ENCODE results near the gene MRM2. TPM values are rescaled to one million over a fixed set of nuclear protein-coding genes. Genes with fewer than 3 reads are reported as not detected.

Gene MRM2
- total RNA-seq, 1 experiment from 2014 or later = 32.1 TPM

DNA sequence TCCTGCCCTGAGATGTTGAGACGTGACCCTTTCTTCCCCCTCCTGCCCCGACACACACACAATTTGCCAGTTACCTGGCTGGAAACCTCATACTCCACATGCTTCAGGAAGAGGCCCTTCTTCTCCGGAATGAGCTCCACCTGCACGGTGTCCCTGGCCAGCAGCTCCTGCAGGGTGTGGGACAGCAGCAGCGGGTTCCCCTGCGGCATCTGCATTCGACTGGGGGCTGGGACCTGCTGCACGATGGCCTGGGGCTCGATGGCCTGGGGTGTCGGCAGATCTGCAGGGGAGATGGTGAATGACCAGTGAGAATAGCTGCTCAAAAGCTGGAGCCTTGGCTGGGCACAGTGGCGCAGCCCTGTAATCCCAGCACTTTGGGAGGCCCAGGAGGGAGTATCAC, 36.0 kb upstream of the MRM2 start:
- peaks cover 15% of the 10 kb centered on the region for H3K36me3 Mint-ChIP-seq (ENCODE audit: insufficient read depth, unreplicated experiment)
- BruUV-seq (replicated peaks) = no TSS peak
- POLR2A ChIA-PET = interaction anchor here (0.7 kb wide), 1 partner anchor 12 kb away, joined by 3 read pairs; no protein-coding TSS in a partner anchor

DNA sequence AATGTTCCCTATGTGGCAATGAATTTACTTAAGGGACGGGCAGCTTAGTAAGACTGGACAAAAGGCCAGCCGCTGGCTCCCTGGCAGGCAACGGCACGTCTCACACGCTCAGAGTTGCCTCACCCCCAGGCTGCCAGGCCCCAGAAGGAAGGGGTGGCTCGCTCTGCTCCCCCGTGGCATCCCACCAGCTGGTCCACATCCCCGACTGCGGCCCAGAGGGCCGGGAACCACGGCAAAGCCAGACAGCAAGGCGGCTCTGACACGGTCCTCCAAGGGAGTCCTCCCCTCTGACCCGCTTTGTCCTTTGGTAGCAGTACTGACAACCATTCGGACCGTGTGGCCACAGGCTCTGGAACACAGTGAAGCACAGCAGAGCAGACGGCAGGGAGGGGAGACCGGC, 34.1 kb upstream of the MRM2 start:
- H3K36me3 Mint-ChIP-seq (ENCODE audit: insufficient read depth, unreplicated experiment) = peaks cover 20% of the 10 kb centered on the region
- H3K9me3 Mint-ChIP-seq (ENCODE audit: unreplicated experiment) = no peaks in the 10 kb centered on the region
- H3K27ac Mint-ChIP-seq (ENCODE audit: low read depth, unreplicated experiment) = no peak overlapping the region
- no peaks in the 10 kb centered on the region for H3K4me1 Mint-ChIP-seq (ENCODE audit: insufficient read depth, unreplicated experiment)
- ChIA-PET POLR2A (interaction anchor here (0.6 kb wide), 1 partner anchor 54 kb away, joined by 3 read pairs; no protein-coding TSS in a partner anchor), CTCF (no interaction called here)
- DNase-seq (ENCODE audit: unreplicated experiment) = no peak
- H3K27me3 Mint-ChIP-seq (ENCODE audit: insufficient read depth, unreplicated experiment) = no peaks in the 10 kb centered on the region
- TF ChIP-seq, protein P1, sequence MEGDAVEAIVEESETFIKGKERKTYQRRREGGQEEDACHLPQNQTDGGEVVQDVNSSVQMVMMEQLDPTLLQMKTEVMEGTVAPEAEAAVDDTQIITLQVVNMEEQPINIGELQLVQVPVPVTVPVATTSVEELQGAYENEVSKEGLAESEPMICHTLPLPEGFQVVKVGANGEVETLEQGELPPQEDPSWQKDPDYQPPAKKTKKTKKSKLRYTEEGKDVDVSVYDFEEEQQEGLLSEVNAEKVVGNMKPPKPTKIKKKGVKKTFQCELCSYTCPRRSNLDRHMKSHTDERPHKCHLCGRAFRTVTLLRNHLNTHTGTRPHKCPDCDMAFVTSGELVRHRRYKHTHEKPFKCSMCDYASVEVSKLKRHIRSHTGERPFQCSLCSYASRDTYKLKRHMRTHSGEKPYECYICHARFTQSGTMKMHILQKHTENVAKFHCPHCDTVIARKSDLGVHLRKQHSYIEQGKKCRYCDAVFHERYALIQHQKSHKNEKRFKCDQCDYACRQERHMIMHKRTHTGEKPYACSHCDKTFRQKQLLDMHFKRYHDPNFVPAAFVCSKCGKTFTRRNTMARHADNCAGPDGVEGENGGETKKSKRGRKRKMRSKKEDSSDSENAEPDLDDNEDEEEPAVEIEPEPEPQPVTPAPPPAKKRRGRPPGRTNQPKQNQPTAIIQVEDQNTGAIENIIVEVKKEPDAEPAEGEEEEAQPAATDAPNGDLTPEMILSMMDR (IDR thresholded peaks at IDR 0.05; ENCODE audit: unreplicated experiment) = no peak
- BruUV-seq (replicated peaks) = no TSS peak
- no peak overlapping the region for H3K4me3 Mint-ChIP-seq (ENCODE audit: unreplicated experiment)
- intact Hi-C loops (cut with micrococcal nuclease) = no loop called here

More for the DNA sequence above, 36.0 kb upstream of the MRM2 start:
- CTCF ChIA-PET = interaction anchor here (0.6 kb wide), 1 partner anchor 877 kb away, joined by 3 read pairs; no protein-coding TSS in a partner anchor
- Mint-ChIP-seq H3K9me3 (ENCODE audit: unreplicated experiment) (no peaks in the 10 kb centered on the region), H3K27ac (ENCODE audit: low read depth, unreplicated experiment) (no peak overlapping the region), H3K27me3 (ENCODE audit: insufficient read depth, unreplicated experiment) (no peaks in the 10 kb centered on the region), H3K4me1 (ENCODE audit: insufficient read depth, unreplicated experiment) (no peaks in the 10 kb centered on the region), H3K4me3 (ENCODE audit: unreplicated experiment) (no peak overlapping the region)
- DNase-seq (ENCODE audit: unreplicated experiment) = no peak
- intact Hi-C loops (cut with micrococcal nuclease) = no loop called here
- TF ChIP-seq, protein P1 (IDR thresholded peaks at IDR 0.05; ENCODE audit: unreplicated experiment) = no peak

DNA sequence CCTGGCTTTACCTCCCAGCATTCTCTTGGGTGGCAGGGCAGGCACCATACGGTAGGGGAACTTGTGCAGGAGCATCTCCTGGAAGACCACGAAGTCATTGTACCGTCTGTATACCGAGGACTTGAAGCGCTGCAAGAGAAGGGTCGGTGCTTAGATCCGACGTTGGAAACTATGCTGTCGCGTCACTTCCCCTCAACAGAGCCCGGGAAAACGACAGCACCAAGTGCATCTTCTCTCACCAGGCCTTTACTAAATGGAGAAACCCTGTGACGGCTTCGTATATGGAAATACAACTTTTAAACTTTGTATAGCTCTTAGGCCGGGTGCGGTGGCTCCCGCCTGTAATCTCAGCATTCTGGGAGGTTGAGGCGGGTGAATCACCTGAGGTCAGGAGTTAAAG, 33.1 kb upstream of the MRM2 start:
- H3K27ac Mint-ChIP-seq (ENCODE audit: low read depth, unreplicated experiment) = no peak overlapping the region
- H3K4me3 Mint-ChIP-seq (ENCODE audit: unreplicated experiment) = no peak overlapping the region
- H3K36me3 Mint-ChIP-seq (ENCODE audit: insufficient read depth, unreplicated experiment) = peaks cover 20% of the 10 kb centered on the region
- TF ChIP-seq, protein P1 (IDR thresholded peaks at IDR 0.05; ENCODE audit: unreplicated experiment) = no peak
- DNase-seq (ENCODE audit: unreplicated experiment) = no peak
- intact Hi-C loops (cut with micrococcal nuclease) = no loop called here
- BruUV-seq (replicated peaks) = no TSS peak
- ChIA-PET POLR2A (no interaction called here), CTCF (no interaction called here)
- no peaks in the 10 kb centered on the region for H3K9me3 Mint-ChIP-seq (ENCODE audit: unreplicated experiment)
- no peaks in the 10 kb centered on the region for H3K4me1 Mint-ChIP-seq (ENCODE audit: insufficient read depth, unreplicated experiment)
- no peaks in the 10 kb centered on the region for H3K27me3 Mint-ChIP-seq (ENCODE audit: insufficient read depth, unreplicated experiment)

DNA sequence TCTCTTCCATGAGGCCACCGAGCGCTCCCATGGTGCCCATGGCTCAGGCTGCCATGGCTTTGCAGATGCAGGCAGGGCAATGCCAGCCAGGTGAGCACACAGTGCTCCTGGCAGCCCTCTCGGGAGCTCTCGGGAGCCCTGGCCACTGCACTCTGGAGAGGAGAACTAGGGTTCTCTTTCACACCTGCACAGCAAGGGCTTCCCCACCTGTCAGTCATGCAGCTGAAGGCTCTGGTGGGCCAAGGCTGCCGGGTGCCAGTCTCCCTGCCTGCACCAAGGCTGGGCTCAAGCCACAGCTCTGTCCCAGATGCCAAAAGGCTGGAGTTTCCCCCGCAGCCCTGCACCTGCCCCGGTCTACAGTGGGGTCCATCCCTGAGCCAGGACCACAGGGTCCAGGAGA, 32.7 kb upstream of the MRM2 start:
- POLR2A ChIA-PET = interaction anchor here (1.0 kb wide), 1 partner anchor 9 kb away, joined by 3 read pairs; no protein-coding TSS in a partner anchor
- intact Hi-C loops (cut with micrococcal nuclease) = no loop called here
- CTCF ChIA-PET = interaction anchor here (0.6 kb wide), 1 partner anchor 27 kb away, joined by 3 read pairs; no protein-coding TSS in a partner anchor
- Mint-ChIP-seq H3K27ac (ENCODE audit: low read depth, unreplicated experiment) (no peak overlapping the region), H3K36me3 (ENCODE audit: insufficient read depth, unreplicated experiment) (peaks cover 21% of the 10 kb centered on the region), H3K4me3 (ENCODE audit: unreplicated experiment) (no peak overlapping the region), H3K9me3 (ENCODE audit: unreplicated experiment) (no peaks in the 10 kb centered on the region), H3K4me1 (ENCODE audit: insufficient read depth, unreplicated experiment) (no peaks in the 10 kb centered on the region), H3K27me3 (ENCODE audit: insufficient read depth, unreplicated experiment) (no peaks in the 10 kb centered on the region)
- no peak for DNase-seq (ENCODE audit: unreplicated experiment)
- BruUV-seq (replicated peaks) = no TSS peak
- TF ChIP-seq, protein P1 (IDR thresholded peaks at IDR 0.05; ENCODE audit: unreplicated experiment) = no peak

All from MCF 10A (cell line).